Ammon's horn (tissue), 1 donor: ENCODE data around the gene ASPSCR1.
A peak's percentile ranks its signal among the peaks of the same experiment; 100 is the strongest.
"Not testable (repeated sequence)": the region's sequence is repeated elsewhere in the genome, so short reads cannot be mapped to it uniquely, and the experiment has no call there.

Experiments
- DNase-seq: peaks from one replicate; pipeline ENCODE4 v3.0.0-alpha.2; 2016; ENCODE audit warnings: low spot score

The ASPSCR1 gene

DNA sequence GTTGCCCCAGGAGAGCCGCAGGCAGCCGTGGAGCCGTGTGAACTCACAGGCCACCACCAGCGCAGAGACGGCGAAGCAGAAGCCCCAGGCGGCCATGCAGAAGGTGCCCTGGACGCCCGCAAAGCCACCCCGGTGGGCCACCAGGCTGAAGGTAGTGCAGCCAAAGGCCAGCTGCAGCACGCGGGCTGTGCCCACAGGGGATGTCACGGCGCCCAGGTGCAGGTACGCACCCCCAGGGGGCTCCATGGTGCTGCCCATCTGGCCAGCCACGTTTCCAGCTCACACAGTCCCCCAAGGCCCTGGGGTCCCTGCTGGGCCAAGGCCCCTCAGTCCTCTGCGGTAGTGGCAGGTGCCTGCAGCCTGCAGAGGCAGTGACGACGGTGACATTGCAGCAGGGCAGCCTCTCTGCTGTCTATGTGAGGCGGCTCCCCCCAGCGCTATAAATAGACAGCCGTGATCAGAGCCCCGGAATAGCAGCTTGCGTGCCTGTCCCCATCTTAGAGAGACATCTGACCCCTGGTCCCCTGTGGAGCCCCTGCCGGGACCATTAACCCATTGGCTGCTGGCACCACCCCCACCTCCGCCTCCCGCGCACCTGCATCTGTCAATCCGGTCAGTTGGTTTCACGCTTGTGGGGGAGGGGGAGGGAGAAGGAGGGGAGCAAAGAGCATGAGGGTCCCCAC lies 35.8 kb upstream of the ASPSCR1 start:
- DNase-seq: no peak

DNA sequence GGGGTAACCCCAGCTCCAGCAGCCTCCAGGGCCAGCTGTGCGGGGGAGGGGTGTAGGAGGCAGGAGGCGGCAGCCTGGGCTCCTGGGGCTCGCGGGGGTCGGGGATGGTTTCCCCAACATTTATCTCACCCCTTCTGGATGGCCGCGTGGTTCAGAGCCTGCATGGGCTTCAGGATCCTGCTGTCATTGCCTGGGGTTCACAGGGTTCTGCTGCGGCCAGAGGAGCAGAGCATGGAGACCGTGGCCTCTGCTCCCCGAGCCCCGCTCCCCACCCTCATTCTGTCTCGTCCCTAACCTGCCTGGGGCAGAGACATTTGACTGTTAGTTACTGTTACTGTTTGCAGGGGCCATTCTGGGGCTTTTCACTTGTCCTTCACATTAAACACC lies 35.3 kb upstream of the ASPSCR1 start:
- no peak for DNase-seq

DNA sequence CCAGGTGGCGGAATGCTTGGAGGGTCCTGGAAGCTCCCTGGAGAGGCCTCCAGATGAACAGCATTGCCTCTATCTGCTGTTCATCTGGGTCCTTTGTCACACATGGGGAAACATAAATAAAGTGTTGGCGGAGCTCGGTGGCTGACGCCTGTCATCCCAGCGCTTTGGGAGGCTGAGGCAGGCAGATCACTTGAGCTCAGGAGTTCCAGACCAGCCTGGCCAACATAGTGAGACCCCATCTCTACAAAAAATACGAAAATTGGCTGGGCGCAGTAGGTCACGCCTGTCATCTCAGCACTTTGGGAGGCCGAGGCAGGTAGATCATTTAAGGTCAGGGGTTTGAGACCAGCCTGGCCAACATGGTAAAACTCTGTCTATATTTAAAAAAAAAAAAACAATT lies 32.6 kb upstream of the ASPSCR1 start:
- no peak for DNase-seq

DNA sequence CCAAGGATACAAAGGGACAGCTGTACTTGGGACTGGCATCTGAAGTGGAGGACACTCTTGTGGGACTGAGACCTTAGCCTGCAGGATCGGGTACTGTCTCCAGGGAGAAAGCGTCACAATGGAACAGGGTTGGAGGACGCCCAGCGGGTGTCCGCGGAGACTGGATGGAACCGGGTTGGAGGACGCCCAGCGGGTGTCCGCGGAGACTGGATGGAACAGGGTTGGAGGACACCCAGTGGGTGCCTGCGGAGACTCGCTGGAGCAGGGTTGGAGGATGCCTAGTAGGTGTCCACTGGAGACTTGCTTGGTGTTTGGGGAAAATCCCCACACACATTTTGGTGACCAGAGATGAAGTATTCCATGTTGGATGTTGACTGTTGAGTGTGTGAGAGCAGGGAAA lies 30.2 kb upstream of the ASPSCR1 start, which contains the start of gene MYADML2:
Gene MYADML2 (minus strand): TSS at position 45 of the 400 bp plus-strand sequence. CDS start 5,492 bp downstream, outside the sequence.
- no peak for DNase-seq

GRCh38 chr17:81948635-81949378 lies 28.6 kb upstream of the ASPSCR1 start:
- DNase-seq: no peak

- DNase-seq: no peak
Observed at GRCh38 chr17:81950501-81950900, 26.9 kb upstream of the ASPSCR1 start.

GRCh38 chr17:81951785-81952684 lies 25.4 kb upstream of the ASPSCR1 start:
- no peak for DNase-seq

DNA sequence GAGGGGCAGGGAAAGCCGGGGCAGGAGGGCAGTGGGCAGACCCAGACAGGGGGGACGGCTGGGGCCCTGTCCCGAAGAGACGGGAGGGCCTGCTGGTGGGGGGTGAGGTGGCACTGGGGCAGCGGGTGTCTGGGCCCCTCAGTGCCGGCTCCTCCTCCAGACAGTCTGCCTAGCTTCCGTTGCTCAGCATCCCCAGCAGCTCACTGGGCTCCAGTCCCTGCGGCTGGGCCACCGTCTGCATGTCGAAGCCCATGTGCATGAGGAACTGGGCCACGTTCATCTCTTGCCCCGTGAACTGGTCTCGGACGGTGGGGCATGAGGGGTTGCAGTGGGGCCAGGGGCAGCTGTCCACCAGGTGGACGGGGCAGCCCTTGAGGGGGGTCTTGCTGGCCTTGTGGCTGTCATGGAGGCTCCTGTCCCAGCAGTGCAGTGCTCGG lies 24.6 kb upstream of the ASPSCR1 start:
- DNase-seq: no peak

GRCh38 chr17:81953443-81953842 lies 24.0 kb upstream of the ASPSCR1 start:
- not testable (repeated sequence) for DNase-seq

DNA sequence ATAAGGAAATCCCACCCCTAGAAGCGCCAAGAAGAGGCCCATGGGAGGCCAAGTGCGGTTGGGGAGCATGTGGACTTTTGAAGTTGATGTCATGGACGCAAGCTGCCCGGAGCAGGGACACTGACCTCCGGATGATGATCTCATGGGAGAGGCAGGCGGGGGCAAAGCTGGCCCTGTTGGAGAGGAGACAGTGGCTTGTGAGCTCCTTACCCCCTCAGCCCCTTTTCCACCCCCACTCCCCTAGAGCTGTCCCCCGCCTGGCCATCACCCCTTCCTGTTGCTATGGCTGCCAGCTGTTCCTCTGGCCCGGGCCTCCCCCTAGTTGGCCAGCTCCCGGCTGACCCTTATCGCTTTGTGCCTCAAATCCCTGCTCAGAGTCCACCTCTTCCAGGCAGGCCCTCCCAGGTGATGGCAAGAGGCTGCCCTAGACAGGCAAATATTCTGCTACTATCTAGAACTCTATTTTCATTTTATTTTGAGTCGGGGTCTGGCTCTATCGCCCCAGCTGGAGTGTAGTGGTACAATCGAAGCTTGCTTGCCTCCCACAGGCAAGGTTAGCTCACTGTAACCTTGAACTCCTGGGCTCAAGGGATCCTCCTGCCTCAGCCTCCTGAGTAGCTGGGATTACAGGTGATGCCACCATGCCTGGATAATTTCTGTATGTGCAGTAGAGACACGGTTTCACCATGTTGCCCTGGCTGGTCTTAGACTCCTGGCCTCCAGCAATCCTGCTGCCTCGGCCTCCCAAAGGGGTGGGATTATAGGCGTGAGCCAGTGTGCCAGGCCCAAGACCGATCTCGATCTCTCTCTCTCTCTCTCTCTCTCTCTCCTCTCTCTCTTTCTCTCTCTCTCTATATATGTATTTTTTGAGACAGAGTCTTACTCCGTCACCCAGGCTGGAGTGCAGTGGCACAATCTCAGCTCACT lies 23.0 kb upstream of the ASPSCR1 start:
- DNase-seq: no peak

- DNase-seq: no peak
Observed at GRCh38 chr17:81955058-81955681, 22.3 kb upstream of the ASPSCR1 start.

DNA sequence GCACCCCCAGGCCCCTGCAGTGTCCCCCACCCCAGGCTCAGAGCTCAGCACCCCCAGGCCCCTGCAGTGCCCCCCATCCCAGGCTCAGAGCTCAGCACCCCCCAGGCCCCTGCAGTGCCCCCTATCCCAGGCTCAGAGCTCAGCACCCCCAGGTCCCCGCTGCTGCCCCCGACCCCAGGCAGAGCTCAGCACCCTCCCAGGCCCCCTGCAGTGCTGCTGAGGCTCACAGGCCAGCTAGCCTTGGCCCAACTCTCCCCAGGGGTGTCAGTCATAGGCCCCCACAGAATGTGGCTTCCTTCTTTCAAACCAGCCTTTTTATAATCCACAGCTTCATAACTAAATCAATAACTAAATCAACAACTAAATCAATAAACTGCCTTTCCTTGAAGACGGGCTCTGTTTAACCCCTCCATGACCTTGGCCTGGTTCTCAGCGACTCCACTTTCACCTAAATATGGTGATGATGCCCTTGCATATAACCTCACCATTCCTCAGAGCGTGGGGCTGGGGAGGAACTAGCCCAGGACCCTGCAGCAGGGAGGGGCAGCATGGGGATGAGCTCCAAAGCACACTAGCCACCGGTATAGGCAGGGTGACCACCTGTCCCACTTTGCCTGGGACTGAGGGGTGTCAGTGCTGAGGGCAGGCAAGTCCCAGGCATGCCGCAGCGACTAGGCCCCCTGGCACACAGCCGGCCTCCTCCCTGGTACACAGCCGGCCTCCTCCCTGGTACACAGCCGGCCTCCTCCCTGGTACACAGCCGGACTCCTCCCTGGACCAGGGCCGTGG lies 21.5 kb upstream of the ASPSCR1 start:
- no peak for DNase-seq

- DNase-seq: no peak
Observed at GRCh38 chr17:81956607-81957589, 20.5 kb upstream of the ASPSCR1 start.

DNA sequence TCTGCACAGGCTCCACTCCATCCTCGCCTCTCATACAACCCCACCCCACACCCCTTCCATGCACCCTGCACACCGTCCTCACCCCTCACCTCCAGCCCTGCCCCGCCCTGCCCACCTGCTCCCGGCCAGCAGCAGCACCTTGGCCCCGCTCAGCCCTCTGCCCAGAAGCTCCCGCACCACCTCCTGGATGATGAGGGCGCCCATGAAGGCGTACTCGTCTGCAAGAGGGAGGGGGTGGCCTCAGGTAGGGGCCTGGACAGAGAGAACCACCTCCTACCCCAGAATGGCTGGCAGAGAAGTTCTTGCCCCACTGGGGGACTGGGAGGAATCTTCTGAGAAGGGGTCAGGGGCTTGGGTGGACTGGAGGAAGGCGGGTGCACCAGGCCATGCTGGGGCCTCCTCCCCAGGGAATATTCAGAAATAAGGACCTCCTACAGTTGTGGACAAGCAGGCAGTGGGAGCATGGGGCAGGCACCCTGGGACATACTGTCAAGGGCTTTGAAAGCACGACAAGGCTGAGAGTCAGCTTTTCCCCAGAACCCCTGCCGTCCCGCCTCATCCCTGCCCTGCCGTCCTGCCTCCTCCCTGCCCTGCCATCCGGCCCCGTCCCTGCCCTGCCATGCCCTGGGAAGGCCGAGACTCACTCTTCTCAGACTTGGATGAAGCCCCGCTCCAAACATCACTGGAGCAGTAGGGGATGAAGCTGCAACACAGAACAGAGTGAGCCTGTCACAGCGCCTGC lies 19.6 kb upstream of the ASPSCR1 start:
- DNase-seq: no peak

DNA sequence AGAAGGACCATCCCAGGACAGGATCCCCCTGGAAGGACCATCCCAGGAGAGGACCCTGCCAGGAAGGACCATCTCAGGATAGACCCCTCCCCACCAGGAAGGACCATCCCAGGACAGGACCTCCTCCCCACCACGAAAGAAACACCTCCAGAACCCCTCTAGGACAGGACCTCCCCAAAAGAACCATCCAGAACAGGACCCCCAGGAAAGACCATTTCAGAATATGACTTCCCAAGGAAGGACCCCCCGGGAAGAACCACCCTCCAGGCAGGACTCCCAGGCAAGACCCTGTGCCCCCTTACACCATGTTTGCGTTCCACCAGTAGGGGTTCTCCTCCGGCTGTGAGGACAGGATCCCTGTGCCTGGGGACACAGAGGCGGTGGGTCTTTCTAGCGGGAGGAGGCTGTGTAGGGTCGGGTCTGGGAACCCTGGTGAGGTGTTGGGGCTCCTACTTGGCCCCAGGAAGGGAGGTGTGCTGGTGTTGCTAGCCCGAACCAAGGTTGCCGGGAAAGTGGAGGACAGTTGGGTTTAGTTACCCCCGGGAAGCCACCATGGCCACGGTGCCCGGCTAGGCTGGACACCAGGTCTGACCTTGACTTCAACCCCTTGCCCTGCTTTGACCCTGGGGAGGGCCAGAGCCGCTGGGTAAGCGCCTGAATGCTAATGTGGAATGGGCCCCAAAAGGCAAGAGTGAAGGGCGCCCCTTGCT lies 18.6 kb upstream of the ASPSCR1 start:
- no peak for DNase-seq

- DNase-seq: peak; percentile 62
Observed at GRCh38 chr17:81959362-81960129, 17.9 kb upstream of the ASPSCR1 start.
